Vagina (tissue), 2 donors: ENCODE measurements around the gene FAM149B1.

Source experiments
- POLR2A ChIP-seq, 2 donors: fragments of 450-650 bp; IDR thresholded peaks; one replicate each; pipeline ENCODE4 v1.6.1; 2017; ENCODE audit warnings: antibody characterized with exemption in 2 of 2, mild to moderate bottlenecking in 2 of 2, moderate library complexity in 2 of 2
- POLR2AphosphoS5 ChIP-seq, 2 donors: sonication (generic); formaldehyde crosslinking; IDR thresholded peaks; one replicate each; pipeline ENCODE4 v1.9.0; 2017; ENCODE audit warnings: antibody characterized with exemption in 2 of 2, mild to moderate bottlenecking in 2 of 2, low read depth in 1 of 2; ENCODE audit not compliant: insufficient read depth in 1 of 2
- TF ChIP-seq, protein P1 (sequence below), 3 experiments: fragments of 450-650 bp in 2 of 3; fragments of 200-600 bp in 1 of 3; sonication (generic) in 1 of 3; IDR thresholded peaks; one replicate each; pipeline ENCODE4 v1.5.1; 2017 to 2019; ENCODE audit warnings: antibody characterized with exemption in 3 of 3, mild to moderate bottlenecking in 2 of 3, moderate library complexity in 2 of 3

DNA sequence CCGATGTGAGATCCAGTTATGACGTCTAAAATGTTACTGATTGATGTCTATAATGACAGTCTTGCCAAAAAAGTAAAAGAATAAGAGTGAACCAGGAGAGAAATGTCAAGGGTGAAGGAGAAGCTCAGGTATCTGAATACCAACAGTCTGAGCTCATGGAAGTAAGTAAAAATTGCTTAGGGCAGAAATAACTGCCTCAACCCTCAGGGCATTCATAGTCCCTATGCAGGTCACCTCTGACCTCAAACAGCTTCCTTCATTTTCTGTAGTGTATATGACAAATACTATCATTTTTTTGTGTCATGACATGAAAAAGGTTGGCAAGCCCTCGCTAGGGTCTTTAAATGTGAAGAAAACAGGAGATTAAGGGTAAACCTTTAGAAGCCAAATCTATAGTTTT, 125.5 kb downstream of the FAM149B1 start:
- TF ChIP-seq, protein P1, sequence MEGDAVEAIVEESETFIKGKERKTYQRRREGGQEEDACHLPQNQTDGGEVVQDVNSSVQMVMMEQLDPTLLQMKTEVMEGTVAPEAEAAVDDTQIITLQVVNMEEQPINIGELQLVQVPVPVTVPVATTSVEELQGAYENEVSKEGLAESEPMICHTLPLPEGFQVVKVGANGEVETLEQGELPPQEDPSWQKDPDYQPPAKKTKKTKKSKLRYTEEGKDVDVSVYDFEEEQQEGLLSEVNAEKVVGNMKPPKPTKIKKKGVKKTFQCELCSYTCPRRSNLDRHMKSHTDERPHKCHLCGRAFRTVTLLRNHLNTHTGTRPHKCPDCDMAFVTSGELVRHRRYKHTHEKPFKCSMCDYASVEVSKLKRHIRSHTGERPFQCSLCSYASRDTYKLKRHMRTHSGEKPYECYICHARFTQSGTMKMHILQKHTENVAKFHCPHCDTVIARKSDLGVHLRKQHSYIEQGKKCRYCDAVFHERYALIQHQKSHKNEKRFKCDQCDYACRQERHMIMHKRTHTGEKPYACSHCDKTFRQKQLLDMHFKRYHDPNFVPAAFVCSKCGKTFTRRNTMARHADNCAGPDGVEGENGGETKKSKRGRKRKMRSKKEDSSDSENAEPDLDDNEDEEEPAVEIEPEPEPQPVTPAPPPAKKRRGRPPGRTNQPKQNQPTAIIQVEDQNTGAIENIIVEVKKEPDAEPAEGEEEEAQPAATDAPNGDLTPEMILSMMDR (IDR thresholded peaks at IDR 0.05) = no peak
- no peak for TF ChIP-seq POLR2A (IDR thresholded peaks at IDR 0.05)
- TF ChIP-seq POLR2AphosphoS5 (IDR thresholded peaks at IDR 0.05; ENCODE audit: insufficient read depth in 1 of 2, low read depth in 1 of 2) = no peak
